Panc1 (cell line): ENCODE measurements around the gene UBC. TPM values are rescaled to one million over a fixed set of nuclear protein-coding genes. Genes with fewer than 3 reads are reported as not detected.

Experiments
- ATAC-seq: fragments of 200-7000 bp; cut with Tn5 transposase; 2 replicates; pipeline ENCODE4 v1.9.1; 2020; ENCODE audit warnings: mild to moderate bottlenecking, moderate library complexity
- BruUV-seq: library from RNA; stranded (reverse); fragments of 400-500 nt; replicated peaks from 2 replicates; lab custom pipeline; 2021; lab: Mats Ljungman, UMichigan
- CTCF ChIA-PET: fragments of 300-600 bp; sonication (Branson Sonifier 250); formaldehyde crosslinking; loops from one replicate; lab custom pipeline; 2022; ENCODE audit warnings: antibody characterized with exemption; lab: Charles Lee
- POLR2A ChIA-PET: fragments of 300-600 bp; sonication (Branson Sonifier 250); formaldehyde crosslinking; loops from one replicate; lab custom pipeline; 2022; ENCODE audit warnings: antibody characterized with exemption; lab: Charles Lee
- DNase-seq: peaks from one replicate; pipeline ENCODE4 v3.0.0-alpha.2; 2010; ENCODE audit warnings: low read depth, low spot score
- H3K27ac ChIP-seq: 2 replicates; pipeline ENCODE4 v1.5.1; 2011; ENCODE audit warnings: mild to moderate bottlenecking, low read length, inconsistent platforms
- H3K27me3 ChIP-seq: fragments of 200-500 bp; sonication (Bioruptor generic); 2 replicates; pipeline ENCODE4 v1.6.0; 2014; ENCODE audit warnings: low read length, inconsistent platforms; ENCODE audit not compliant: control insufficient read depth, insufficient read depth
- H3K36me3 ChIP-seq: fragments of 200-500 bp; sonication (Bioruptor generic); 2 replicates; pipeline ENCODE4 v1.5.1; 2014; ENCODE audit warnings: inconsistent platforms, mild to moderate bottlenecking, low read length, moderate library complexity; ENCODE audit not compliant: control insufficient read depth, insufficient read depth
- H3K4me1 ChIP-seq: 2 replicates; pipeline ENCODE4 v1.5.1; 2011; ENCODE audit warnings: inconsistent platforms, mild to moderate bottlenecking, low read length, moderate library complexity; ENCODE audit not compliant: control insufficient read depth, insufficient read depth
- H3K4me3 ChIP-seq, 2 experiments: 2 replicates each; pipeline ENCODE4 v1.5.1; 2011 to 2012; ENCODE audit warnings: low read depth in 2 of 2, low read length in 2 of 2, mild to moderate bottlenecking in 2 of 2, inconsistent platforms in 1 of 2, moderate library complexity in 1 of 2
- H3K9me3 ChIP-seq: fragments of 200-500 bp; sonication (Bioruptor generic); 2 replicates; pipeline ENCODE4 v1.5.1; 2014; ENCODE audit warnings: low read depth, mild to moderate bottlenecking, inconsistent platforms, low read length, moderate library complexity; ENCODE audit not compliant: control insufficient read depth, insufficient read depth
- CTCF ChIP-seq: fragments of 450-650 bp; IDR thresholded peaks from 2 replicates; pipeline ENCODE4 v1.5.1; 2017; ENCODE audit warnings: mild to moderate bottlenecking
- POLR2AphosphoS5 ChIP-seq: IDR thresholded peaks from 2 replicates; pipeline ENCODE4 v1.6.1; 2012; ENCODE audit warnings: mild to moderate bottlenecking, low read depth, low read length, moderate library complexity
- SIN3A ChIP-seq: IDR thresholded peaks from 2 replicates; pipeline ENCODE4 v1.6.1; 2012; ENCODE audit warnings: low read depth, mild to moderate bottlenecking, low read length, moderate library complexity, borderline replicate concordance; ENCODE audit not compliant: insufficient read depth
- TCF7L2 ChIP-seq: IDR thresholded peaks from 2 replicates; pipeline ENCODE4 v1.6.1; 2011; ENCODE audit warnings: mild to moderate bottlenecking, low read depth, low read length, inconsistent platforms
- in situ Hi-C: cut with HindIII; loops from 2 replicates; pipeline ENCODE4 v1.10.0; 2016; ENCODE audit warnings: low sequenced_read_pairs, low pct_unique_long_range_greater_than_20kb
- intact Hi-C: fragments of 100-400 bp; cut with micrococcal nuclease; formaldehyde crosslinking; loops from one replicate; pipeline ENCODE4 v1.10.0; 2022; ENCODE audit not compliant: unreplicated experiment
- total RNA-seq: library from RNA; stranded (reverse); gene quantifications from one replicate; pipeline ENCODE4 v1.2.1, GENCODE V29; 2021; ENCODE audit not compliant: unreplicated experiment
- TF ChIP-seq, protein P1 (sequence below), 2 experiments: IDR thresholded peaks; 2 replicates each; pipeline ENCODE4 v1.6.1; 2011 to 2012; ENCODE audit warnings: low read depth in 2 of 2, control low read depth in 1 of 2, low read length in 1 of 2, mild to moderate bottlenecking in 1 of 2, moderate library complexity in 1 of 2; ENCODE audit not compliant: insufficient read depth in 1 of 2

Gene UBC
- total RNA-seq, 1 experiment from 2014 or later, result 1,725 TPM

- H3K4me1 ChIP-seq, result peaks cover 29% of the 10 kb centered on the region
- H3K36me3 ChIP-seq, result peaks cover 15% of the 10 kb centered on the region
- H3K27ac ChIP-seq, result peak overlapping the region; percentile 70
- no peaks in the 10 kb centered on the region for H3K9me3 ChIP-seq
- BruUV-seq, result no TSS peak
- peak overlapping the region; percentile 29 to 52 for H3K4me3 ChIP-seq
- ChIA-PET POLR2A (interaction anchor here (0.6 to 2.1 kb wide), 5 partner anchors 8 to 369 kb away, joined by 3 to 14 read pairs (median 5); no protein-coding TSS in a partner anchor), CTCF (no interaction called here)
- in situ Hi-C loops, result no loop called here
- no peak for DNase-seq
- TF ChIP-seq CTCF, result no peak
- TF ChIP-seq, protein P1, sequence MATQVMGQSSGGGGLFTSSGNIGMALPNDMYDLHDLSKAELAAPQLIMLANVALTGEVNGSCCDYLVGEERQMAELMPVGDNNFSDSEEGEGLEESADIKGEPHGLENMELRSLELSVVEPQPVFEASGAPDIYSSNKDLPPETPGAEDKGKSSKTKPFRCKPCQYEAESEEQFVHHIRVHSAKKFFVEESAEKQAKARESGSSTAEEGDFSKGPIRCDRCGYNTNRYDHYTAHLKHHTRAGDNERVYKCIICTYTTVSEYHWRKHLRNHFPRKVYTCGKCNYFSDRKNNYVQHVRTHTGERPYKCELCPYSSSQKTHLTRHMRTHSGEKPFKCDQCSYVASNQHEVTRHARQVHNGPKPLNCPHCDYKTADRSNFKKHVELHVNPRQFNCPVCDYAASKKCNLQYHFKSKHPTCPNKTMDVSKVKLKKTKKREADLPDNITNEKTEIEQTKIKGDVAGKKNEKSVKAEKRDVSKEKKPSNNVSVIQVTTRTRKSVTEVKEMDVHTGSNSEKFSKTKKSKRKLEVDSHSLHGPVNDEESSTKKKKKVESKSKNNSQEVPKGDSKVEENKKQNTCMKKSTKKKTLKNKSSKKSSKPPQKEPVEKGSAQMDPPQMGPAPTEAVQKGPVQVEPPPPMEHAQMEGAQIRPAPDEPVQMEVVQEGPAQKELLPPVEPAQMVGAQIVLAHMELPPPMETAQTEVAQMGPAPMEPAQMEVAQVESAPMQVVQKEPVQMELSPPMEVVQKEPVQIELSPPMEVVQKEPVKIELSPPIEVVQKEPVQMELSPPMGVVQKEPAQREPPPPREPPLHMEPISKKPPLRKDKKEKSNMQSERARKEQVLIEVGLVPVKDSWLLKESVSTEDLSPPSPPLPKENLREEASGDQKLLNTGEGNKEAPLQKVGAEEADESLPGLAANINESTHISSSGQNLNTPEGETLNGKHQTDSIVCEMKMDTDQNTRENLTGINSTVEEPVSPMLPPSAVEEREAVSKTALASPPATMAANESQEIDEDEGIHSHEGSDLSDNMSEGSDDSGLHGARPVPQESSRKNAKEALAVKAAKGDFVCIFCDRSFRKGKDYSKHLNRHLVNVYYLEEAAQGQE (IDR thresholded peaks at IDR 0.05; ENCODE audit: insufficient read depth in 1 of 2, low read depth in 2 of 2, low read length in 1 of 2), result no peak
- TF ChIP-seq SIN3A, result 0 out of 2 replicates have a peak, but pooled peaks have one; percentile 65
- peak; percentile 85 for TF ChIP-seq POLR2AphosphoS5
- no peak; the same call in 1 of the 2 replicates for TF ChIP-seq TCF7L2
- no peak for ATAC-seq
- intact Hi-C loops, result no loop called here
- H3K27me3 ChIP-seq, result no peaks in the 10 kb centered on the region
These were observed 3.6 kb downstream of the UBC start for GRCh38 chr12:124910561-124911478.

DNA sequence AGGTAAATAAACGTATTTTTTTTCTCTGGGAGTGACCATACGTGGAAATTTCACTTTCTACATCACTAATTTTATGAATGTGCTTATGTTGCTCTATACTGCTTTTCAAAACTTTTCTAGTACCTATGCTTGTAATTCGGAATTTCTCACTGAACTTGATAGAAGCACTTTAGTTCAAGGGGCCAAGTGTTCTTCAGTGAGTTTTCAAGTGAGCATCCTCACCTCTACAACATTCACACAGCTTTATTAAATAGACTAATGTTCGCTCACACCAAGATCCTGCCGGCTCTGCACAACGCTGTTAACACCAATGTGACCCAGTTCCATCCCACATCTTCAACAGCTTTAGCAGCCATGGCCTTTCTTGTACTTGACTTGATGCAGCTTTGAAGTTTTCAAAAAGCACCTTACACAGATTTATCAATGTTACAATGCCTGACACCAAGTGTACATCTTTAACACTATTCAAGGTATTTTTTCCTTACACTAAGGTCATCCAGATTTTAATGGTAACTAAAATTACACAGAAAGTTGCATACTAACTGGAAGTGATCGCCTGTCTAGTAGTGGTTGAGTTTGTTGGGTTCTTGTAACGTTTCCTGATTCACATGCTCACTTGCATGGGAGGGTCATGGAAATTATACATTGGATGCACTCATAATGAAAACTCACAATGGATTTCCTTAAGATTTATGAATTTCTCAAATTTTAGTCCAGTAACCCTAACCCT is 4.5 kb downstream of the UBC start:
- TF ChIP-seq TCF7L2 (0 out of 2 replicates have a peak, but pooled peaks have one; percentile 26), CTCF (no peak), POLR2AphosphoS5 (peak; percentile 80), SIN3A (0 out of 2 replicates have a peak, but pooled peaks have one; percentile 24)
- TF ChIP-seq, protein P1 (IDR thresholded peaks at IDR 0.05; ENCODE audit: insufficient read depth in 1 of 2, low read depth in 2 of 2, low read length in 1 of 2), result no peak
- DNase-seq (no peak), ATAC-seq (peak; percentile 42)
- H3K27ac ChIP-seq, result peak overlapping the region; percentile 70
- H3K4me1 ChIP-seq, result peaks cover 27% of the 10 kb centered on the region
- H3K36me3 ChIP-seq, result peaks cover 15% of the 10 kb centered on the region
- no peaks in the 10 kb centered on the region for H3K9me3 ChIP-seq
- ChIA-PET POLR2A (interaction anchor here (0.6 to 2.1 kb wide), 9 partner anchors 9 to 1713 kb away, joined by 3 to 14 read pairs (median 6); no protein-coding TSS in a partner anchor), CTCF (no interaction called here)
- in situ Hi-C loops (no loop called here), intact Hi-C loops (loop anchor here (10.0 kb wide), 2 partner anchors 85 to 135 kb away; no protein-coding TSS in a partner anchor)
- peak overlapping the region; percentile 29 to 52; a peak in 3 of 4 replicates for H3K4me3 ChIP-seq
- no peaks in the 10 kb centered on the region for H3K27me3 ChIP-seq
- BruUV-seq, result no TSS peak
